PC-3 (cell line): ENCODE data around the gene MAPK13.

Experiments used
- CTCF ChIP-seq: fragments of 300-600 bp; sonication (generic); conservative IDR thresholded peaks from 2 replicates; pipeline ENCODE4 v1.5.1; 2017; ENCODE audit warnings: antibody characterized with exemption, low read depth, mild to moderate bottlenecking, low read length
- EZH2 ChIP-seq: fragments of 300-600 bp; sonication (generic); IDR thresholded peaks from one replicate; pipeline ENCODE4 v1.6.1; 2017; ENCODE audit warnings: antibody characterized with exemption, mild to moderate bottlenecking, low read length; ENCODE audit not compliant: unreplicated experiment
- EZH2phosphoT487 ChIP-seq: fragments of 300-600 bp; sonication (generic); IDR thresholded peaks from 2 replicates; pipeline ENCODE4 v1.6.1; 2018; ENCODE audit warnings: mild to moderate bottlenecking, antibody characterized with exemption, low read length, borderline replicate concordance

- no peak for TF ChIP-seq CTCF
- no peak for TF ChIP-seq EZH2
- no peak for TF ChIP-seq EZH2phosphoT487
Measured at GRCh38 chr6:36126121-36126520, 4.2 kb upstream of the MAPK13 start.
